Measurements from ENCODE around the gene CEP44.
"Not testable (repeated sequence)": the region's sequence is repeated elsewhere in the genome, so short reads cannot be mapped to it uniquely, and the experiment has no call there.

Gene CEP44

DNA sequence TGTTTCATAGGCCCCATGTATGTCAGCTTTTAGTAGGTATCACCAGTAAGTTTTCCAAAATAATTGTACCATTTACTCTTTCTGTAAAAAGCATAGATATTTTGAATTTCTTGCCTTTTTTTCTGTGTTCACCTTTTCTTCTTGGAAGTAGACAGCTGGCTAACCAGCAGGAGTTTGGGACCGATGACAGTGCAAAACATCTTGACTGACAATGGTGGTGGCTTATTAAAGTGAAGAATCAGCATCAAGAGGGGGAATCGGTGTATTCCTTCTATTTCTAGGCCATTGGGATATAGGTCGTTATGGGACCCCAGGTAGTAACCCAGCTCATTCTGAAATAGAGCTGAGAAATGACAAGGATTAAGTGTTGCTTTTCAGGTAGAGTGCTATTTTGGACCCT lies 3.2 kb downstream of the CEP44 start:
- Histone ChIP-seq H4K91ac (ENCODE audit: low read depth, low read length) (no peak overlapping the region), H3K4me1 (ENCODE audit: control insufficient read depth in 1 of 2, insufficient read depth in 2 of 2, low read length in 2 of 2) (no peaks in the 10 kb centered on the region), H3K9ac (ENCODE audit: low read length) (no peak overlapping the region), H2AK5ac (ENCODE audit: low read length) (no peak overlapping the region), H3K79me2 (ENCODE audit: control insufficient read depth, insufficient read depth, low read length, poor library complexity) (peaks cover 6% of the 10 kb centered on the region), H3K4ac (ENCODE audit: low read depth, low read length) (no peak overlapping the region), H2BK12ac (ENCODE audit: low read length) (no peak overlapping the region), H3K23ac (ENCODE audit: low read length) (no peak overlapping the region), H2BK5ac (ENCODE audit: low read depth, low read length, poor library complexity) (no peak overlapping the region), H4K12ac (ENCODE audit: low read depth, low read length) (no peak overlapping the region), H3K18ac (ENCODE audit: low read length) (no peak overlapping the region), H3K9me3 (ENCODE audit: insufficient read depth, low read depth, low read length) (no peaks in the 10 kb centered on the region), H3K4me2 (ENCODE audit: low read length) (no peak overlapping the region), H4K8ac (ENCODE audit: low read depth, low read length) (no peak overlapping the region), H3K27ac (ENCODE audit: low read depth, low read length) (no peak overlapping the region), H2AFZ (ENCODE audit: insufficient read depth, low read length, poor library complexity) (no peak overlapping the region), H3K14ac (ENCODE audit: low read length) (no peak overlapping the region), H3K36me3 (ENCODE audit: control insufficient read depth in 1 of 2, insufficient read depth in 2 of 2, low read length in 2 of 2) (peaks cover 0 to under 1% of the 10 kb centered on the region in 2 experiments), H3K79me1 (ENCODE audit: low read length) (peaks cover 9% of the 10 kb centered on the region), H3K27me3 (ENCODE audit: insufficient read depth, low read length) (no peaks in the 10 kb centered on the region), H3K4me3 (ENCODE audit: low read depth, low read length) (no peak overlapping the region), H2BK120ac (ENCODE audit: insufficient read depth, low read length, poor library complexity) (no peak overlapping the region)
- no CpG with 5 or more reads among the region's 3 CpGs for WGBS (ENCODE audit: extremely low coverage, insufficient coverage, insufficient read length)
- DNase-seq, result no peak

DNA sequence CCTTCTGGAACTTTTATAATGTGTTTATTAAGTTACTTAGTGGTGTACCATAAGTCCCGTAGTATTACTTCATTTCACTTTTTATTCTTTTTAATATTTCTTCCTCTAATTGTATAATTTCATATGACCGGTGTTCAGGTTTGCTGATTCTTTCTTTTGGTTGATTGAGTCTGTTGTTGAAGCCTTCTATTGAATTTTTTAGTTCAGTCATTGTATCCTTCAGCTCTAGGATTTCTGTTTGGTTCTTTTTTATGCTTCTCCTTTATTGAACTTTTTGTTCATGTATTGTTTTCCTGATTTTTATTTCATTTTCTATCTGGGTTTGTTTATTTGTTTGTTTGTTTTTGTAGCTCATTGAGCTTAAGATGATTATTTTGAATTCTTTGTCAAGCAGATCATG lies 8.8 kb downstream of the CEP44 start:
- no peak overlapping the region for H2BK12ac ChIP-seq (ENCODE audit: low read length)
- H2AFZ ChIP-seq (ENCODE audit: insufficient read depth, low read length, poor library complexity), result no peak overlapping the region
- H3K4me1 ChIP-seq (ENCODE audit: control insufficient read depth in 1 of 2, insufficient read depth in 2 of 2, low read length in 2 of 2), result no peaks in the 10 kb centered on the region
- H3K36me3 ChIP-seq (ENCODE audit: control insufficient read depth in 1 of 2, insufficient read depth in 2 of 2, low read length in 2 of 2), result peaks cover 3% of the 10 kb centered on the region in 2 experiments
- no peaks in the 10 kb centered on the region for H3K27me3 ChIP-seq (ENCODE audit: insufficient read depth, low read length)
- H4K12ac ChIP-seq (ENCODE audit: low read depth, low read length), result no peak overlapping the region
- H4K8ac ChIP-seq (ENCODE audit: low read depth, low read length), result no peak overlapping the region
- H2AK5ac ChIP-seq (ENCODE audit: low read length), result no peak overlapping the region
- H2BK120ac ChIP-seq (ENCODE audit: insufficient read depth, low read length, poor library complexity), result no peak overlapping the region
- H3K9me3 ChIP-seq (ENCODE audit: insufficient read depth, low read depth, low read length), result peaks cover 2% of the 10 kb centered on the region
- no peak overlapping the region for H3K14ac ChIP-seq (ENCODE audit: low read length)
- no peak overlapping the region for H3K4me2 ChIP-seq (ENCODE audit: low read length)
- no CpG with 5 or more reads among the region's 2 CpGs for WGBS (ENCODE audit: extremely low coverage, insufficient coverage, insufficient read length)
- no peak for DNase-seq
- H3K23ac ChIP-seq (ENCODE audit: low read length), result no peak overlapping the region
- H3K18ac ChIP-seq (ENCODE audit: low read length), result no peak overlapping the region
- H3K9ac ChIP-seq (ENCODE audit: low read length), result no peak overlapping the region
- H3K4ac ChIP-seq (ENCODE audit: low read depth, low read length), result no peak overlapping the region
- no peaks in the 10 kb centered on the region for H3K79me1 ChIP-seq (ENCODE audit: low read length)
- no peak overlapping the region for H3K27ac ChIP-seq (ENCODE audit: low read depth, low read length)
- no peak overlapping the region for H3K4me3 ChIP-seq (ENCODE audit: low read depth, low read length)
- H2BK5ac ChIP-seq (ENCODE audit: low read depth, low read length, poor library complexity), result no peak overlapping the region
- H4K91ac ChIP-seq (ENCODE audit: low read depth, low read length), result no peak overlapping the region
- H3K79me2 ChIP-seq (ENCODE audit: control insufficient read depth, insufficient read depth, low read length, poor library complexity), result no peaks in the 10 kb centered on the region

DNA sequence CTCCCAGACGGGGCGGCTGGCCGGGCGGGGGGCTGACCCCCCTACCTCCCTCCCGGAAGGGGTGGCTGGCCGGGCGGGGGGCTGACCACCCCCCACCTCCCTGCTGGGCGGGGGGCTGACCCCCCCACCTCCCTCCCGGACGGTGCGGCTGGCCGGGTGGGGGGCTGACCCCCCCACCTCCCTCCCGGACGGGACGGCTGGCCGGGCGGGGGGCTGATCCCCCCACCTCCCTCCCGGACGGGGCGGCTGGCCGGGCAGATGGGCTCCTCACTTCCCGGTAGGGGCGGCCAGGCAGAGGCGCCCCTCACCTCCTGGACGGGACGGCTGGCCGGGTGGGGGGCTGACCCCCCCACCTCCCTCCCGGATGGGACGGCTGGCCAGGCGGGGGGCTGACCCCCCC lies 10.9 kb downstream of the CEP44 start:
- H2BK120ac ChIP-seq (ENCODE audit: insufficient read depth, low read length, poor library complexity); H3K4ac ChIP-seq (ENCODE audit: low read depth, low read length); H3K27ac ChIP-seq (ENCODE audit: low read depth, low read length); H3K79me1 ChIP-seq (ENCODE audit: low read length); H2BK12ac ChIP-seq (ENCODE audit: low read length); H2AK5ac ChIP-seq (ENCODE audit: low read length); H3K4me1 ChIP-seq (ENCODE audit: control insufficient read depth in 1 of 2, insufficient read depth in 2 of 2, low read length in 2 of 2); H3K23ac ChIP-seq (ENCODE audit: low read length); H3K36me3 ChIP-seq (ENCODE audit: control insufficient read depth in 1 of 2, insufficient read depth in 2 of 2, low read length in 2 of 2); H4K8ac ChIP-seq (ENCODE audit: low read depth, low read length); H3K9ac ChIP-seq (ENCODE audit: low read length); H3K18ac ChIP-seq (ENCODE audit: low read length); H2BK5ac ChIP-seq (ENCODE audit: low read depth, low read length, poor library complexity); H3K27me3 ChIP-seq (ENCODE audit: insufficient read depth, low read length); H4K12ac ChIP-seq (ENCODE audit: low read depth, low read length); DNase-seq; H3K4me2 ChIP-seq (ENCODE audit: low read length); H3K9me3 ChIP-seq (ENCODE audit: insufficient read depth, low read depth, low read length); H4K91ac ChIP-seq (ENCODE audit: low read depth, low read length); H3K4me3 ChIP-seq (ENCODE audit: low read depth, low read length); H3K79me2 ChIP-seq (ENCODE audit: control insufficient read depth, insufficient read depth, low read length, poor library complexity); H3K14ac ChIP-seq (ENCODE audit: low read length); H2AFZ ChIP-seq (ENCODE audit: insufficient read depth, low read length, poor library complexity): not testable (repeated sequence)
- WGBS (ENCODE audit: extremely low coverage, insufficient coverage, insufficient read length), result no CpG with 5 or more reads among the region's 30 CpGs

DNA sequence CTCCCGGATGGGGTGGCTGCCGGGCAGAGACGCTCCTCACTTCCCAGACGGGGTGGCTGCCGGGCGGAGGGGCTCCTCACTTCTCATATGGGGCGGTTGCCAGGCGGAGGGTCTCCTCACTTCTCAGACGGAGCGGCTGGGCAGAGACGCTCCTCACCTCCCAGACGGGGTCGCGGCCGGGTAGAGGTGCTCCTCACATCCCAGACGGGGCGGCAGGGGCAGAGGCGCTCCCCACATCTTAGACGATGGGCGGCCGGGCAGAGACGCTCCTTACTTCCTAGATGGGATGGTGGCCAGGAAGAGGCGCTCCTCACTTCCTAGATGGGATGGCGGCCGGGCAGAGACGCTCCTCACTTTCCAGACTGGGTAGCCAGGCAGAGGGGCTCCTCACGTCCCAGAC lies 11.4 kb downstream of the CEP44 start:
- not testable (repeated sequence) for H3K27ac ChIP-seq (ENCODE audit: low read depth, low read length); H4K91ac ChIP-seq (ENCODE audit: low read depth, low read length); H3K4me3 ChIP-seq (ENCODE audit: low read depth, low read length); H3K27me3 ChIP-seq (ENCODE audit: insufficient read depth, low read length); H2AK5ac ChIP-seq (ENCODE audit: low read length); H4K8ac ChIP-seq (ENCODE audit: low read depth, low read length); DNase-seq; H3K9ac ChIP-seq (ENCODE audit: low read length); H3K23ac ChIP-seq (ENCODE audit: low read length); H3K4ac ChIP-seq (ENCODE audit: low read depth, low read length); H3K18ac ChIP-seq (ENCODE audit: low read length); H2AFZ ChIP-seq (ENCODE audit: insufficient read depth, low read length, poor library complexity); H2BK120ac ChIP-seq (ENCODE audit: insufficient read depth, low read length, poor library complexity); H3K79me2 ChIP-seq (ENCODE audit: control insufficient read depth, insufficient read depth, low read length, poor library complexity); H3K36me3 ChIP-seq (ENCODE audit: control insufficient read depth in 1 of 2, insufficient read depth in 2 of 2, low read length in 2 of 2); H2BK5ac ChIP-seq (ENCODE audit: low read depth, low read length, poor library complexity); H3K9me3 ChIP-seq (ENCODE audit: insufficient read depth, low read depth, low read length); H3K4me2 ChIP-seq (ENCODE audit: low read length); H3K14ac ChIP-seq (ENCODE audit: low read length); H4K12ac ChIP-seq (ENCODE audit: low read depth, low read length); H3K79me1 ChIP-seq (ENCODE audit: low read length); H3K4me1 ChIP-seq (ENCODE audit: control insufficient read depth in 1 of 2, insufficient read depth in 2 of 2, low read length in 2 of 2); H2BK12ac ChIP-seq (ENCODE audit: low read length)
- WGBS (ENCODE audit: extremely low coverage, insufficient coverage, insufficient read length), result no CpG with 5 or more reads among the region's 27 CpGs

Data from trophoblast cell (in vitro differentiated cells and primary cell).